Measurements from ENCODE around the gene WNK1.
"Not testable (repeated sequence)": the region's sequence is repeated elsewhere in the genome, so short reads cannot be mapped to it uniquely, and the experiment has no call there.

WNK1 gene

GRCh38 chr12:777550-778047, 25.2 kb downstream of the WNK1 start:
- in situ Hi-C loops (cut with MboI; ENCODE audit: low sequenced_read_pairs) = no loop called here

- in situ Hi-C loops (cut with MboI; ENCODE audit: low sequenced_read_pairs) = no loop called here
These were observed 26.2 kb downstream of the WNK1 start for GRCh38 chr12:778615-779014.

GRCh38 chr12:779745-780734, 27.7 kb downstream of the WNK1 start:
- in situ Hi-C loops (cut with MboI; ENCODE audit: low sequenced_read_pairs) = no loop called here

GRCh38 chr12:780750-781379, 28.5 kb downstream of the WNK1 start:
- in situ Hi-C loops (cut with MboI; ENCODE audit: low sequenced_read_pairs) = no loop called here

- in situ Hi-C loops (cut with MboI; ENCODE audit: low sequenced_read_pairs) = no loop called here
These were observed 33.3 kb downstream of the WNK1 start for GRCh38 chr12:785706-786105.

- in situ Hi-C loops (cut with MboI; ENCODE audit: low sequenced_read_pairs) = no loop called here
These were observed 35.9 kb downstream of the WNK1 start for GRCh38 chr12:788288-788687.

GRCh38 chr12:788762-789161, 36.4 kb downstream of the WNK1 start:
- in situ Hi-C loops (cut with MboI; ENCODE audit: low sequenced_read_pairs) = not testable (repeated sequence)

GRCh38 chr12:789852-790563, 37.6 kb downstream of the WNK1 start:
- in situ Hi-C loops (cut with MboI; ENCODE audit: low sequenced_read_pairs) = no loop called here

GRCh38 chr12:790608-791007, 38.2 kb downstream of the WNK1 start:
- in situ Hi-C loops (cut with MboI; ENCODE audit: low sequenced_read_pairs) = no loop called here

GRCh38 chr12:793037-793436, 40.7 kb downstream of the WNK1 start:
- in situ Hi-C loops (cut with MboI; ENCODE audit: low sequenced_read_pairs) = no loop called here

GRCh38 chr12:793711-794110, 41.3 kb downstream of the WNK1 start:
- in situ Hi-C loops (cut with MboI; ENCODE audit: low sequenced_read_pairs) = no loop called here

- in situ Hi-C loops (cut with MboI; ENCODE audit: low sequenced_read_pairs) = no loop called here
These were observed 42.9 kb downstream of the WNK1 start for GRCh38 chr12:795305-795704.

- in situ Hi-C loops (cut with MboI; ENCODE audit: low sequenced_read_pairs) = no loop called here
These were observed 48.0 kb downstream of the WNK1 start for GRCh38 chr12:800401-800800.

- in situ Hi-C loops (cut with MboI; ENCODE audit: low sequenced_read_pairs) = no loop called here
These were observed 50.1 kb downstream of the WNK1 start for GRCh38 chr12:802242-803120.

- in situ Hi-C loops (cut with MboI; ENCODE audit: low sequenced_read_pairs) = no loop called here
These were observed 52.7 kb downstream of the WNK1 start for GRCh38 chr12:805022-805632.

GRCh38 chr12:806200-806791, 53.9 kb downstream of the WNK1 start:
- in situ Hi-C loops (cut with MboI; ENCODE audit: low sequenced_read_pairs) = no loop called here

GRCh38 chr12:807041-807735, 54.8 kb downstream of the WNK1 start:
- in situ Hi-C loops (cut with MboI; ENCODE audit: low sequenced_read_pairs) = no loop called here

GRCh38 chr12:810116-810515, 57.7 kb downstream of the WNK1 start:
- in situ Hi-C loops (cut with MboI; ENCODE audit: low sequenced_read_pairs) = loop anchor here (10.0 kb wide), 1 partner anchor 245 kb away; no protein-coding TSS in a partner anchor
